ENCODE results near the gene PIK3R2. TPM values are rescaled to one million over a fixed set of nuclear protein-coding genes. Genes with fewer than 3 reads are reported as not detected.

Gene PIK3R2
- total and polyA plus RNA-seq, 2 of the 13 experiments (the other 11 are each of a cell fraction or from before 2014, with no cell fraction given), result 18.6 to 25.3 TPM

- TF ChIP-seq ZBTB49 (CRISPR knock-in tag; IDR thresholded peaks at IDR 0.05; ENCODE audit: borderline replicate concordance) (no peak), ZBTB37 (CRISPR knock-in tag; IDR thresholded peaks at IDR 0.05) (no peak), TOE1 (CRISPR knock-in tag; IDR thresholded peaks at IDR 0.05) (no peak), ZHX2 (IDR thresholded peaks at IDR 0.05; ENCODE audit: low read depth) (peak; percentile 64; the same call in 1 of the 2 replicates), ZHX2 (CRISPR knock-in tag; IDR thresholded peaks at IDR 0.05; ENCODE audit: borderline replicate concordance) (no peak), ZNF18 (CRISPR knock-in tag; IDR thresholded peaks at IDR 0.05; ENCODE audit: insufficient replicate concordance) (no peak), RBM39 (IDR thresholded peaks at IDR 0.05; ENCODE audit: low read depth, low read length, poor library complexity, severe bottlenecking) (no peak), PRDM4 (CRISPR knock-in tag; IDR thresholded peaks at IDR 0.05; ENCODE audit: borderline replicate concordance) (no peak), PHF8 (CRISPR knock-in tag; IDR thresholded peaks at IDR 0.05) (no peak), ZNF564 (CRISPR knock-in tag; IDR thresholded peaks at IDR 0.05) (no peak; the same call in 1 of the 2 replicates), HNF4A (CRISPR knock-in tag; IDR thresholded peaks at IDR 0.05) (peak; percentile 91), ZNF749 (CRISPR knock-in tag; IDR thresholded peaks at IDR 0.05; ENCODE audit: borderline replicate concordance) (no peak), SNAPC5 (CRISPR knock-in tag; IDR thresholded peaks at IDR 0.05; ENCODE audit: borderline replicate concordance) (no peak)
Observed at GRCh38 chr19:18135712-18136584, 17.0 kb upstream of the PIK3R2 start (continued).
